SK-N-SH treated with all-trans-retinoic acid at 6 μM for 48 hours (cell line): ENCODE measurements around the gene RPS8.
"Not testable (repeated sequence)": the region's sequence is repeated elsewhere in the genome, so short reads cannot be mapped to it uniquely, and the experiment has no call there.

Experiments used
- ESRRG ChIP-seq: fragments of 250-450 bp; sonication (Bioruptor Pico); IDR thresholded peaks from 2 replicates; pipeline ENCODE4 v1.6.1; 2021; ENCODE audit warnings: mild to moderate bottlenecking
- GLIS3 ChIP-seq: fragments of 250-450 bp; sonication (Bioruptor Pico); IDR thresholded peaks from 2 replicates; pipeline ENCODE4 v1.5.0; 2020; ENCODE audit warnings: mild to moderate bottlenecking, moderate library complexity
- ISL1 ChIP-seq: fragments of 250-450 bp; sonication (Bioruptor Pico); IDR thresholded peaks from 2 replicates; pipeline ENCODE4 v2.1.2; 2022; ENCODE audit warnings: mild to moderate bottlenecking, moderate library complexity
- PPARA ChIP-seq: fragments of 250-450 bp; sonication (Bioruptor Pico); IDR thresholded peaks from 2 replicates; pipeline ENCODE4 v1.5.0; 2020; ENCODE audit warnings: mild to moderate bottlenecking, borderline replicate concordance
- RARB ChIP-seq: fragments of 250-450 bp; sonication (Bioruptor Pico); IDR thresholded peaks from 2 replicates; pipeline ENCODE4 v1.8.0; 2021; ENCODE audit warnings: mild to moderate bottlenecking, moderate library complexity
- ZFP3 ChIP-seq: fragments of 250-450 bp; sonication (Bioruptor Pico); IDR thresholded peaks from 2 replicates; pipeline ENCODE4 v1.5.0; 2020; ENCODE audit warnings: mild to moderate bottlenecking, moderate library complexity
- ZFP30 ChIP-seq: fragments of 450-650 bp; formaldehyde crosslinking; IDR thresholded peaks from 2 replicates; pipeline ENCODE4 v1.5.0; 2022; ENCODE audit warnings: mild to moderate bottlenecking, moderate library complexity

GRCh38 chr1:44810762-44811105, 35.4 kb downstream of the RPS8 start:
- TF ChIP-seq ISL1 (CRISPR knock-in tag); ESRRG (CRISPR knock-in tag); RARB (CRISPR knock-in tag); ZFP3 (CRISPR knock-in tag); GLIS3; PPARA (CRISPR knock-in tag); ZFP30: not testable (repeated sequence)
